HEK293 (cell line): ENCODE measurements around the gene ASB6.

ENCODE experiments used
- GFI1B ChIP-seq: fragments of 450-650 bp; formaldehyde crosslinking; IDR thresholded peaks from 2 replicates; pipeline ENCODE4 v1.5.1; 2016; ENCODE audit warnings: missing biosample characterization, missing genetic modification characterization
- GLIS1 ChIP-seq: fragments of 450-650 bp; formaldehyde crosslinking; IDR thresholded peaks from 2 replicates; pipeline ENCODE4 v1.5.1; 2016; ENCODE audit warnings: missing biosample characterization, missing genetic modification characterization
- MEIS1 ChIP-seq: sonication (generic); formaldehyde crosslinking; IDR thresholded peaks from 2 replicates; pipeline ENCODE4 v1.8.1; 2022; ENCODE audit warnings: missing genetic modification reagents, mild to moderate bottlenecking, borderline replicate concordance
- PATZ1 ChIP-seq: fragments of 450-650 bp; formaldehyde crosslinking; IDR thresholded peaks from 2 replicates; pipeline ENCODE4 v1.5.1; 2016; ENCODE audit warnings: missing biosample characterization, missing genetic modification characterization
- RBAK ChIP-seq: fragments of 450-650 bp; formaldehyde crosslinking; IDR thresholded peaks from 2 replicates; pipeline ENCODE4 v1.5.1; 2016; ENCODE audit warnings: missing biosample characterization, missing genetic modification characterization
- TCF7L2 ChIP-seq: IDR thresholded peaks from 2 replicates; pipeline ENCODE4 v1.6.1; 2011; ENCODE audit warnings: low read depth, mild to moderate bottlenecking, inconsistent platforms, low read length, moderate library complexity, borderline replicate concordance
- YY2 ChIP-seq: fragments of 450-650 bp; formaldehyde crosslinking; IDR thresholded peaks from 2 replicates; pipeline ENCODE4 v1.5.1; 2016; ENCODE audit warnings: missing biosample characterization, missing genetic modification characterization
- ZBTB10 ChIP-seq: fragments of 450-650 bp; formaldehyde crosslinking; IDR thresholded peaks from 2 replicates; pipeline ENCODE4 v1.5.1; 2016; ENCODE audit warnings: missing biosample characterization, missing genetic modification characterization
- ZBTB17 ChIP-seq: fragments of 450-650 bp; formaldehyde crosslinking; IDR thresholded peaks from 2 replicates; pipeline ENCODE4 v1.5.1; 2016; ENCODE audit warnings: missing biosample characterization, missing genetic modification characterization
- ZBTB49 ChIP-seq: fragments of 450-650 bp; formaldehyde crosslinking; IDR thresholded peaks from 2 replicates; pipeline ENCODE4 v1.5.1; 2016; ENCODE audit warnings: missing biosample characterization, missing genetic modification characterization, low read depth
- ZFHX2 ChIP-seq: fragments of 450-650 bp; formaldehyde crosslinking; conservative IDR thresholded peaks from 2 replicates; pipeline ENCODE4 v1.5.1; 2016; ENCODE audit warnings: missing biosample characterization, missing genetic modification characterization
- ZFP3 ChIP-seq: fragments of 450-650 bp; formaldehyde crosslinking; IDR thresholded peaks from 2 replicates; pipeline ENCODE4 v1.5.1; 2016; ENCODE audit warnings: low read depth, missing biosample characterization, missing genetic modification characterization
- ZFP41 ChIP-seq: fragments of 450-650 bp; formaldehyde crosslinking; IDR thresholded peaks from 2 replicates; pipeline ENCODE4 v1.5.1; 2016; ENCODE audit warnings: missing biosample characterization, missing genetic modification characterization, borderline replicate concordance
- ZNF10 ChIP-seq: fragments of 450-650 bp; formaldehyde crosslinking; IDR thresholded peaks from 2 replicates; pipeline ENCODE4 v1.5.1; 2017; ENCODE audit warnings: missing biosample characterization, missing genetic modification characterization
- ZNF146 ChIP-seq: fragments of 450-650 bp; formaldehyde crosslinking; IDR thresholded peaks from 2 replicates; pipeline ENCODE4 v1.5.1; 2016; ENCODE audit warnings: missing biosample characterization, missing genetic modification characterization
- ZNF157 ChIP-seq: fragments of 450-650 bp; formaldehyde crosslinking; IDR thresholded peaks from 2 replicates; pipeline ENCODE4 v1.5.1; 2016; ENCODE audit warnings: missing biosample characterization, missing genetic modification characterization
- ZNF2 ChIP-seq: fragments of 450-650 bp; formaldehyde crosslinking; IDR thresholded peaks from 2 replicates; pipeline ENCODE4 v1.5.1; 2016; ENCODE audit warnings: missing biosample characterization, missing genetic modification characterization
- ZNF223 ChIP-seq: fragments of 450-650 bp; formaldehyde crosslinking; IDR thresholded peaks from 2 replicates; pipeline ENCODE4 v1.5.1; 2016; ENCODE audit warnings: missing biosample characterization, missing genetic modification characterization
- ZNF248 ChIP-seq: fragments of 450-650 bp; formaldehyde crosslinking; IDR thresholded peaks from 2 replicates; pipeline ENCODE4 v1.5.1; 2017; ENCODE audit warnings: missing biosample characterization, missing genetic modification characterization
- ZNF335 ChIP-seq: fragments of 450-650 bp; formaldehyde crosslinking; conservative IDR thresholded peaks from 2 replicates; pipeline ENCODE4 v1.5.1; 2016; ENCODE audit warnings: missing biosample characterization, missing genetic modification characterization
- ZNF398 ChIP-seq: fragments of 450-650 bp; formaldehyde crosslinking; IDR thresholded peaks from 2 replicates; pipeline ENCODE4 v1.5.1; 2017; ENCODE audit warnings: missing biosample characterization, missing genetic modification characterization
- ZNF426 ChIP-seq: fragments of 450-650 bp; formaldehyde crosslinking; IDR thresholded peaks from 2 replicates; pipeline ENCODE4 v1.5.1; 2017; ENCODE audit warnings: missing biosample characterization, missing genetic modification characterization, mild to moderate bottlenecking, inconsistent platforms, moderate library complexity
- ZNF433 ChIP-seq: fragments of 450-650 bp; formaldehyde crosslinking; IDR thresholded peaks from 2 replicates; pipeline ENCODE4 v1.5.1; 2016; ENCODE audit warnings: missing biosample characterization, missing genetic modification characterization, low read depth
- ZNF48 ChIP-seq: fragments of 450-650 bp; formaldehyde crosslinking; IDR thresholded peaks from 2 replicates; pipeline ENCODE4 v1.5.1; 2016; ENCODE audit warnings: missing biosample characterization, missing genetic modification characterization
- ZNF560 ChIP-seq: fragments of 450-650 bp; formaldehyde crosslinking; IDR thresholded peaks from 2 replicates; pipeline ENCODE4 v1.5.1; 2017; ENCODE audit warnings: missing biosample characterization, missing genetic modification characterization, borderline replicate concordance
- ZNF629 ChIP-seq: fragments of 450-650 bp; formaldehyde crosslinking; IDR thresholded peaks from 2 replicates; pipeline ENCODE4 v1.5.1; 2017; ENCODE audit warnings: missing biosample characterization, missing genetic modification characterization
- ZNF645 ChIP-seq: fragments of 450-650 bp; formaldehyde crosslinking; IDR thresholded peaks from 2 replicates; pipeline ENCODE4; 2016; ENCODE audit warnings: missing biosample characterization, missing genetic modification characterization
- ZNF660 ChIP-seq: fragments of 450-650 bp; IDR thresholded peaks from 2 replicates; pipeline ENCODE4 v1.5.1; 2018; ENCODE audit warnings: missing biosample characterization, mild to moderate bottlenecking, missing genetic modification characterization
- ZNF76 ChIP-seq: fragments of 450-650 bp; formaldehyde crosslinking; IDR thresholded peaks from 2 replicates; pipeline ENCODE4; 2016; ENCODE audit warnings: low read depth, missing biosample characterization, missing genetic modification characterization, borderline replicate concordance
- ZSCAN30 ChIP-seq: fragments of 450-650 bp; IDR thresholded peaks from 2 replicates; pipeline ENCODE4 v1.5.1; 2018; ENCODE audit warnings: missing biosample characterization, mild to moderate bottlenecking, missing genetic modification characterization, moderate library complexity

ASB6 gene

GRCh38 chr9:129610473-129611306 lies 31.3 kb downstream of the ASB6 start (continued):
- TF ChIP-seq PATZ1 (peak; percentile 86), ZBTB49 (tag by site-specific recombination) (no peak), ZNF426 (tag by site-specific recombination) (no peak), ZNF223 (tag by site-specific recombination) (no peak), ZNF560 (tag by site-specific recombination) (no peak), ZBTB17 (tag by site-specific recombination) (peak; percentile 38; the same call in 1 of the 2 replicates), GLIS1 (tag by site-specific recombination) (no peak), ZBTB10 (tag by site-specific recombination) (peak; percentile 71; the same call in 1 of the 2 replicates), ZNF157 (tag by site-specific recombination) (no peak), YY2 (tag by site-specific recombination) (no peak; the same call in 1 of the 2 replicates), ZNF76 (no peak), ZNF433 (no peak), ZNF10 (tag by site-specific recombination) (peak; percentile 78; the same call in 1 of the 2 replicates), ZNF398 (tag by site-specific recombination) (no peak; the same call in 1 of the 2 replicates), RBAK (tag by site-specific recombination) (no peak), ZNF335 (tag by site-specific recombination) (peak; percentile 87), ZFP3 (tag by site-specific recombination) (no peak), MEIS1 (CRISPR knock-in tag) (no peak), ZNF645 (tag by site-specific recombination) (no peak), ZFHX2 (tag by site-specific recombination) (peak; percentile 57), ZFP41 (no peak), ZNF146 (no peak), ZSCAN30 (tag by site-specific recombination) (peak; percentile 86), ZNF2 (tag by site-specific recombination) (no peak), GFI1B (tag by site-specific recombination) (no peak), ZNF660 (tag by site-specific recombination) (peak; percentile 88), ZNF629 (tag by site-specific recombination) (0 out of 2 replicates have a peak, but pooled peaks have one; percentile 21), ZNF48 (tag by site-specific recombination) (no peak), TCF7L2 (no peak), ZNF248 (tag by site-specific recombination) (no peak)
